Left lung (tissue), 10 donors: ENCODE measurements around the gene RRAGD. TPM values are rescaled to one million over a fixed set of nuclear protein-coding genes. Genes with fewer than 3 reads are reported as not detected.

ENCODE experiments used
- ATAC-seq: fragments of 200-7000 bp; cut with Tn5 transposase; one replicate; pipeline ENCODE4 v1.9.1; 2020; ENCODE audit warnings: moderate library complexity
- DNase-seq, 4 donors: peaks; one replicate each; pipeline ENCODE4 v3.0.0-alpha.2; 2013 to 2020
- H3K27ac ChIP-seq, 2 donors: fragments of 200-600 bp; sonication (generic) in 1 of 2; one replicate each; pipeline versions ENCODE4 v1.5.0 to v1.8.0; 2020 to 2021
- H3K27me3 ChIP-seq, 2 donors: fragments of 200-600 bp; sonication (generic) in 1 of 2; one replicate each; pipeline versions ENCODE4 v1.5.0 to v1.8.0; 2020 to 2021
- H3K36me3 ChIP-seq, 2 donors: fragments of 200-600 bp; sonication (generic) in 1 of 2; one replicate each; pipeline versions ENCODE4 v1.5.0 to v1.8.0; 2020 to 2021
- H3K4me1 ChIP-seq, 2 donors: fragments of 200-600 bp; one replicate each; pipeline ENCODE4 v1.8.0; 2021
- H3K4me3 ChIP-seq, 2 donors: fragments of 200-600 bp; sonication (generic) in 1 of 2; one replicate each; pipeline versions ENCODE4 v1.5.0 to v1.8.0; 2020 to 2021; ENCODE audit warnings: mild to moderate bottlenecking in 1 of 2
- H3K9me3 ChIP-seq, 2 donors: fragments of 200-600 bp; sonication (generic) in 1 of 2; one replicate each; pipeline versions ENCODE4 v1.5.0 to v1.8.0; 2020 to 2021
- intact Hi-C, 2 donors: fragments of 100-400 bp; cut with DNase I; formaldehyde crosslinking; loops; one replicate each; pipeline versions ENCODE4 v1.11.2 to v1.14.2; 2022
- polyA plus RNA-seq, 6 donors: library from polyadenylated mRNA; unstranded; fragments of 120-200 nt; gene quantifications; one replicate each; pipeline ENCODE4 v1.2.1, GENCODE V29; 2013; ENCODE audit not compliant: insufficient read length in 6 of 6
- total RNA-seq, 2 donors: library from RNA; stranded (reverse); fragmentation: NEBNext Ultra II Directional; extraction: Animal tissue kit (Norgen Biotek cat#: 25700); gene quantifications; one replicate each; pipeline ENCODE4 v1.2.1, GENCODE V29; 2021
- TF ChIP-seq, protein P1 (sequence below), 2 donors: fragments of 200-600 bp; sonication (generic) in 1 of 2; IDR thresholded peaks; one replicate each; pipeline versions ENCODE4 v1.5.0 to v1.8.0; 2021; ENCODE audit warnings: antibody characterized with exemption in 2 of 2
- donor health status: DM: no; HTN: yes; CAD: no.
- donor health status: DM: no; HTN: no; CAD: no.

RRAGD gene
- total and polyA plus RNA-seq, 8 donors: 2.3 to 47.6 (median 3.0) TPM

DNA sequence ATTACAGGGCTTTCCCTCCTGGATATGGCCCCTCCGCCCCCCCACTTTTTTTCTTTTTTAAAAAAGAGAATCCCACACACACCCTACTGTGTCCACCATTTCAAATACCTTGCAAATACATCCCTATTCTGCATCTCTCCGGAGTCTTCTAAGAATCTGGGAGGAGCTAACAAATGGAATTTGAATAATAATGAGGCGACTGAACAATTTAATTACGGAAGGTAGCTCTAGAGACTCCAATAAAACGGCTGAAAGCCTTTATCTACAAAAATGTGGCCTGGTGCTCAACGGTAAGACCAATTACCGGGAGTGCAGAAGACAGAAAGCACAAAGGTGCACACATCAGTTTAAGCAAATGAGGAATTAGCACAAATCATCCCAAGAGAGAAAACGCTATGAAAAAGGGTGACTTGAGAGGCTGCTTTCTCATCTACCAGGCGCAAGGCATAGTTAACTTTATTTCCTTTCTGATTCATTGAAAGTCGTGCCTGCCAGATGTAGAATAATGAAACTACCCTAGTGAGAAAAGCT lies 1.8 kb downstream of the RRAGD start:
- TF ChIP-seq, protein P1, sequence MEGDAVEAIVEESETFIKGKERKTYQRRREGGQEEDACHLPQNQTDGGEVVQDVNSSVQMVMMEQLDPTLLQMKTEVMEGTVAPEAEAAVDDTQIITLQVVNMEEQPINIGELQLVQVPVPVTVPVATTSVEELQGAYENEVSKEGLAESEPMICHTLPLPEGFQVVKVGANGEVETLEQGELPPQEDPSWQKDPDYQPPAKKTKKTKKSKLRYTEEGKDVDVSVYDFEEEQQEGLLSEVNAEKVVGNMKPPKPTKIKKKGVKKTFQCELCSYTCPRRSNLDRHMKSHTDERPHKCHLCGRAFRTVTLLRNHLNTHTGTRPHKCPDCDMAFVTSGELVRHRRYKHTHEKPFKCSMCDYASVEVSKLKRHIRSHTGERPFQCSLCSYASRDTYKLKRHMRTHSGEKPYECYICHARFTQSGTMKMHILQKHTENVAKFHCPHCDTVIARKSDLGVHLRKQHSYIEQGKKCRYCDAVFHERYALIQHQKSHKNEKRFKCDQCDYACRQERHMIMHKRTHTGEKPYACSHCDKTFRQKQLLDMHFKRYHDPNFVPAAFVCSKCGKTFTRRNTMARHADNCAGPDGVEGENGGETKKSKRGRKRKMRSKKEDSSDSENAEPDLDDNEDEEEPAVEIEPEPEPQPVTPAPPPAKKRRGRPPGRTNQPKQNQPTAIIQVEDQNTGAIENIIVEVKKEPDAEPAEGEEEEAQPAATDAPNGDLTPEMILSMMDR (IDR thresholded peaks at IDR 0.05): no peak
- no peak for DNase-seq
- no peaks in the 10 kb centered on the region for H3K27me3 ChIP-seq

DNA sequence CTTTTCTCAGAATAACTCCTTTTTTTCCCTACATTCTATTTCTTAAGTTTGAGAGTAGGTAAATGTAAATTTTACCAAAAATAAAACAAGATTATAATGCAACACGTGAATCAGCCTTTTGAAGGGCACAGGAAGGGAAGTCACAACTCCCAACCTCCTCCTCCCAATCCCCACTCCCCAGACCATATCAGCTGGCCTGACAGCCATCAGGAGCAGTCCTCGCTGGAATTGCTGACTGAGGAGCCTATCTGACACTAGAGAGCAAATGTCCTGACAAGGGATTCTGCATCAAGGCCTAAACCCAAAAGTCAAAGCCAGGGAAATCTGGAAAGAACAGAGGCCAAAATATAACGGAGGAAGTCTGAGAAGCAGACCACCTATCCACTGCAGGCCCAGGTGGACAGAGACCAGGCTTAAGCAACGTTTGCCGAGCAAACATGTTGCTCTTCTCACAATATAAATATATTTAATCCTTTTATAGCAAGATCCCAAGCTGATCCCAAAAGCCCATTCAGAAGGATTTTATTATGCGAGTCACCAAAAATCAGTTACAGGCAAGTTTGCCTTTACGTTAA lies 2.5 kb downstream of the RRAGD start:
- ATAC-seq (no peak), DNase-seq (no peak)
- Histone ChIP-seq H3K9me3 (no peaks in the 10 kb centered on the region), H3K4me1 (peaks cover 8 to 52% of the 10 kb centered on the region in 2 donors), H3K4me3 (no peak overlapping the region), H3K27ac (no peak overlapping the region), H3K27me3 (no peaks in the 10 kb centered on the region), H3K36me3 (no peaks in the 10 kb centered on the region)
- intact Hi-C loops: no loop called here
- TF ChIP-seq, protein P1 (IDR thresholded peaks at IDR 0.05): no peak

More for the DNA sequence above, 1.8 kb downstream of the RRAGD start:
- Histone ChIP-seq H3K4me3 (peak overlapping the region in 1 of 2 donors; percentile 82), H3K27ac (peak overlapping the region in 1 of 2 donors; percentile 86), H3K36me3 (no peaks in the 10 kb centered on the region), H3K9me3 (no peaks in the 10 kb centered on the region), H3K4me1 (peaks cover 8 to 52% of the 10 kb centered on the region in 2 donors)
- intact Hi-C loops: no loop called here
- ATAC-seq: no peak

DNA sequence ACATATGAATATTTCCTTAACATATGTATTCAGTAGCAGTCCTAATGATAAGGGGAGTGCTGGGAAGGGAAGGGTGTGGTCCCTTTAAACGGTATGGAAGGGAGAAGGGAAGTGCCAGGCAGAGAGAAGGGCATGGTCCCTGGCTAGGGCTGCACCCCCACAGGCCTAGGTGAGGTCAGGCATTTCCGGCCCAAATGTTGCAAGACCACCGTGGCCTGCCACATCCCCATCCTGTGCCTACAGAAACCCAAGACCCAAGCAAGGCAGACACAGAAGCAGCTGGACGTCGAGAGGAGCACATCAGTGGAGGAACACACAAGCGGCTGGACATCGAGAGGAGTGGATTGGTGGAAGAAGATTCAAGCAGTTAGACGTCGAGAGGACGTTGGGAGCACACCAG lies 5.9 kb downstream of the RRAGD start:
- intact Hi-C loops: no loop called here
- Histone ChIP-seq H3K36me3 (no peaks in the 10 kb centered on the region), H3K4me1 (peaks cover 0 to 47% of the 10 kb centered on the region in 2 donors), H3K9me3 (no peaks in the 10 kb centered on the region), H3K4me3 (no peak overlapping the region), H3K27ac (peak overlapping the region in 1 of 2 donors; percentile 55), H3K27me3 (no peaks in the 10 kb centered on the region)
- no peak for ATAC-seq
- TF ChIP-seq, protein P1 (IDR thresholded peaks at IDR 0.05): no peak
- no peak for DNase-seq

DNA sequence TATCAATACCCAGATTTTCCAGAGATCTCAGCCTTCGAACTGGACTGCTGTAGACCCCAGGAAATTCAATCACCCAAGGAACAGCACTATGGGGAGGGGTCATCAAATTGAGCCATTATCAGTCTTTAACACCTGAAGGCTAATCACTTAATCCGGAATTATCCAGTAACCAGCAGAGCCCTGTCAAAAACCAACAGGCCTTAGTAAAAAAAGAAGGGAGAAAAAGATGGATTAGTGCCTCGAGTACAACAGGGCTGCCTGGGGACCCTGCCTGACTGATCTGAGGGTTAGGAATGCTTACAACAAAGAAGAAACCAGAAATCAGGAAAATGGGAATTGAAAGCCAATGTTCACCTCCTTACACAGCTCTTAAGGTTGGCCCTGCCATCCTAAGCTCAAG lies 7.6 kb downstream of the RRAGD start:
- H3K4me3 ChIP-seq: no peak overlapping the region
- no peaks in the 10 kb centered on the region for H3K27me3 ChIP-seq
- no peaks in the 10 kb centered on the region for H3K36me3 ChIP-seq
- TF ChIP-seq, protein P1 (IDR thresholded peaks at IDR 0.05): no peak
- ATAC-seq (no peak), DNase-seq (no peak)
- intact Hi-C loops: no loop called here
- H3K27ac ChIP-seq: no peak overlapping the region
- peaks cover 0 to 40% of the 10 kb centered on the region in 2 donors for H3K4me1 ChIP-seq
- H3K9me3 ChIP-seq: no peaks in the 10 kb centered on the region

DNA sequence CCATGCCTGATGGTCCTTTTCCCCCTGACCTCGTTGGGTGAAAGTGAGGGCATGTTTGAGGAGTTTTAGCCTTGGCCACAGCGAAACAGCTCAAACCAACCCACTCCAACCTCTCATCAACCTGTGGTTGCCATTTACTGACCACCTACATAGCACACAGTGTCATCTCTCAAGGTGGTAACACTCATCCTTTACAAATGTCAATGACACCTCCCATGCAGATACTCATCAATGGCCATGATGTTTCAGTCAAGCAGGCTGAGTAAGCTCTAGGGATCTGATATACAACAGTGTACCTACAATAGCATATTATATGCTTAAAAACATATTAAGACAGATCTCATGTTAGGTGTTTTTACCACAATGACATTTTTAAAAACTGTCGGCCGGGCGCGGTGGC lies 9.3 kb downstream of the RRAGD start:
- Histone ChIP-seq H3K4me3 (no peak overlapping the region), H3K27ac (no peak overlapping the region), H3K9me3 (no peaks in the 10 kb centered on the region), H3K4me1 (peaks cover 0 to 38% of the 10 kb centered on the region in 2 donors), H3K36me3 (no peaks in the 10 kb centered on the region), H3K27me3 (no peaks in the 10 kb centered on the region)
- ATAC-seq (no peak), DNase-seq (no peak)
- TF ChIP-seq, protein P1 (IDR thresholded peaks at IDR 0.05): no peak
- intact Hi-C loops: no loop called here
